HG03457 (cell line): Measurements from ENCODE around the gene SLC39A2.
"Not testable (repeated sequence)": the region's sequence is repeated elsewhere in the genome, so short reads cannot be mapped to it uniquely, and the experiment has no call there.

ENCODE experiments used
- ATAC-seq: cut with Tn5 transposase; IDR thresholded peaks from one replicate; pipeline ENCODE4 v1.9.1; 2021; ENCODE audit warnings: moderate number of reproducible peaks; ENCODE audit not compliant: unreplicated experiment

SLC39A2 gene

DNA sequence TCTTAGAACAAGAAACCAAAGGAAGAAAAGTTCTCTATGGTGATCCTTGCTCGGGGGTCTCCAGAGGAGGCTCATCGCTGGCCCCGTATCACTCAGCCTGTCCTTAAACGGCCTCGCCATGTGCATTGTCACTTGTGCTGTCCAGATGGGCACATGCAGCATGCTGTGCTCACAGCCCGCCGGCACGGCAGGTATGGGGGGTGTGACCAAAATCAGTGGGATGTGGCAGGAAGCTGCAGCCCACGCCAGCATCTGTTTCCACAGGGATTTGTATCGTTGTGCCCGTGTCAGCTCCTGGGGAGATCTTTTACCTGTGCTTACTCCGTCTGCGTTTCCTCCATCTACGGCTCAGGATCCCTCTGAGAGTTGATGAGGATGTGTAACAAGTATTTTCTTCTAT is 2.6 kb upstream of the SLC39A2 start:
- ATAC-seq: no peak

- ATAC-seq: no peak
Measured at GRCh38 chr14:20997115-20997514, 2.0 kb upstream of the SLC39A2 start.

GRCh38 chr14:20997564-20997963 is 1.5 kb upstream of the SLC39A2 start:
- ATAC-seq: no peak

DNA sequence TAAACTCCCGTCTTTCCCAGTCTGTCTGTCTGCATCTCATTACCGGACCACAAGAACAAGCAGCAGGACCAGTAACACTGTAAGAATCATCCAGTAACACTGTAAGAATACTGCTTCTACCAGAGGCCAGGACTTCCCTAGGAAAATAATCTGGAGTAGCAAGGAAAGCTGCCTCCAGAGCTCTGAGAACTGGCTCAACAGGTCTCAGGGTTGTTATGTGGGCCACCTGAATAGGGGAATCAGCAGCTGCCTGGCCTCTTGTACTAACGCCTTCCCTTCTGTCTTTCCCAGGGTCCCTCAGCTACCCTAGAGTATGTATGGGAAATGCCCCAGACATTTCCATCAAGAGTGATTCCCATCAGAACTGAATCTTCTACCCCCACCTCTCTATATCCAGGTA is 954 bp upstream of the SLC39A2 start:
- no peak for ATAC-seq

DNA sequence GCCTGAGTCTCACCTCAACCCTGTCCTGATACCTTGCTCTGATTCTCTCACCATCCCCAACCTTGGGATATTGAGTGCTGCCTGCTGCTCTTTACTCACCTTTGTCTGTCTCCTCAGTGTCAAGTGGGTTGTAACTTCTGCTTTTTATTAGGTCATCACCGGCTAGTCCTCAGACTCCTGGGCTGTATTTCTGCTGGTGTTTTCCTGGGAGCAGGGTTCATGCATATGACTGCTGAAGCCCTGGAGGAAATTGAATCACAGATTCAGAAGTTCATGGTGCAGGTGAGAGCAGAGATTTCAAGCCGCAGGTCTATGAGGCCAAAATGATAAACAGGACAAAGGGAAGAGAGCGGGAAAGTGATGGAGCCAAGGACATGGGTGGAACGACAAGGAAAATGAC is 498 bp downstream of the SLC39A2 start:
- ATAC-seq: no peak

GRCh38 chr14:21001218-21001617 is 2.1 kb downstream of the SLC39A2 start:
- no peak for ATAC-seq

DNA sequence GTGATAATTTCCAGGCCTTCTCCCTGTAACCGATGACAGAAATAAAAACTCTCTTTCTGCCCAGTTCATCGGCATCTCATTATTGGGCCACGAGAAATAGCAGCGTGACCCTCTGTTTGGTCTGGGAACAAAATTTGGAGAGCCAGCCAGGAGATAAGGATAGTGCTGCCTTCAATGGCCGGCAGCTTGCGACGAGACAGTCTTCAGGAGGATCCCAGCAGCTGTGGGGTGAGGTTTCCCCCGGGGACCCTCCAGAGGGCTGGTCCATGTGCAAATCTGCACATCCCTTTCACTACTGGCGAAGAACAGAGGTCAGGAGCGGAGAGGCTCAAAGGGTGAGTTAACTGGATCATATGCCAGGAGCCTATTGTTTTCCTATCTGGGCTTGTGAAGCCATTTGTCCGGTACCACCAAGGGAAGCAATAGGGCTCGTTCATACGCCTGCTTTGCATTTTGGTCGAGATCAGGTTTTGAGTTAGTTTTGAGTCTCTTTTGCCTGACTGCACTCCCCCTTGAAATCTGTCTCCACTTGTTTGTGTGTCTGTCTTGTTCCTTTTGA is 4.8 kb downstream of the SLC39A2 start:
- no peak for ATAC-seq

GRCh38 chr14:21009721-21010120 is 10.6 kb downstream of the SLC39A2 start:
- ATAC-seq: not testable (repeated sequence)

- ATAC-seq: no peak
Measured at GRCh38 chr14:21011136-21011535, 12.0 kb downstream of the SLC39A2 start.

- no peak for ATAC-seq
Measured at GRCh38 chr14:21014761-21015190, 15.7 kb downstream of the SLC39A2 start.

- ATAC-seq: no peak
Measured at GRCh38 chr14:21015312-21015711, 16.2 kb downstream of the SLC39A2 start.

GRCh38 chr14:21016413-21017190 is 17.5 kb downstream of the SLC39A2 start:
- ATAC-seq: no peak

GRCh38 chr14:21017528-21018245 is 18.6 kb downstream of the SLC39A2 start:
- no peak for ATAC-seq

DNA sequence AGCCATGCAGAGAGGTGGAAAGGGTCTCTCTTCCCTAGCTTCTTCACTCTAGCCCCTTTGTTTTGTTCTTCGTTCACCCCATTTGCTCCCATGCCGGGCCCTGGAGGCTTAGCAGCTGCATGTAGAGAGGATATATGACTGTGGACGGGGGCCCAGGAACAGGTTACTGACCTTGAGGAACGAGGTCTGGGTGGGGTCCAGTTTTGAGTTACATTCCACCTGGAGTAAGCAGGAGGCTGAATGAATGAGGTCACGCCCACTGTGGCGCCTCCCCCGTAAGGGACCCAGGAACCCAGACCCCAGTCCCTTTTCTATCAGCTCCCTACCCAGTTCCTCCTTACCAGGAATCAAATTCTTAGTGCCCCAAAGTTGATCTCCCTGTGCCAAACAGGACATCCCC is 19.2 kb downstream of the SLC39A2 start:
- no peak for ATAC-seq

DNA sequence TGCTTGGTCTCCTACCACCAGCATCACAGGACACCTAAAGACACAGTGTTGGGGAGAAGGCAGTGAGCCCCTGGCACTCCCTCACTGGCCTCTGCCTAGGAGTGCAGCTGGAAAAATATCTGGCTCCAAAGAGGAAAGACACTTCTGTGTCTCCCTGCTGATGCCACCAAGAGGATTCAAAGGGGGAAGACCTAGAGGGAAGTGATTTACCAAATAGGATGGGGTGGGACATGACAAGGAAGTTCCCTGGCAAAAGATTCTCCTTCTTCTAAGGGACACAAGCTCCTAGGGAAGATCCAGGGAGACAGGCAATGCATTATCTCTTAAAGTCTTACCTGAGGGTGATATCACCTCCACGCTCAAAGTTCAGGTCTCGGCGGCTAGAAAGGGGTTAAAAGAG is 19.7 kb downstream of the SLC39A2 start:
- ATAC-seq: no peak

DNA sequence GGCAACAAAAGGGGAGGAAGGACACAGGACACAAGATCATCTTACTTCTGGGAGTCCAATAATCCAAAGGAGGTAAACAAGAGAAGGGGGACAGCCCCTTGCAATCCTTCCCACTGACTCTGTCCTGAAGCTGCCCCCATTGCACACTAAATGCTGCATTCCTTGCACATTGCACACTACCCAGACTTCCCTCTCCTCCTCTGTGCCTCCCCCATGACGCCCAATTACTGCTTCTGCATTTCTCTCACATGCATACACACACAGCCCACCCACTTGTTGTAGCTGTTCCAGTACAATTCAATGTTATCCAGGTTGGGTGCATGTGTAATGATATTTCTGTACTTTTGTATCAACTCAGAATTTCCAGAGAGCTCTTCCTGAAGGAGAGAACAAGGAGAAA is 20.3 kb downstream of the SLC39A2 start:
- ATAC-seq: no peak

DNA sequence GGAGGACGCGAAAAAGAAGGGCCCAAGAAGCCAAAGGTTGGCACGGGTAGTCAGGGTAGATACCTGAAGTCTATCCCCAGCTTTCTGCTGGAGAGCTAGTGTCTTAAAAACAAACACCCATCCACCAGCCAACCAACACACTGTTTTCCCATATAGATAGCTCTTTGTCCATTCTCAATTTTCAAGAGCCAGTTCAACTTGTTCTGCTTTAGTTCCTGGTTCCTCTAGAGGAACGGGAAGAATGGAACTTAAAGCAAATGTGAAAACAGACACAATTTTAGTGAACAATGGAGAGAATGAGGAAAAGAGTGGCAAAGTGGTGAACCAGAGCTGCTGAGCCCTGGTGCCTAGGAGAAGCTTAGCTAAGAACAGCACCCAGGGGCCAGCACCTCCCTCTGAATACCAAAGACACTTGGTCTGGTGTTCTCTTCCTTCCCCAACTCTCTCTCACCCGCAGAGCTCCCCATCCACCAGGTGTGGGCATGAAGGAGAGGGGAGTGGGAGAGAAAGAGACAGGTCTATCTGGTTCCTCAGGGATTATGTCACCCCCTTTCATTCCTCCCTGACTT is 22.0 kb downstream of the SLC39A2 start:
- no peak for ATAC-seq

- ATAC-seq: no peak
Measured at GRCh38 chr14:21022686-21023085, 23.6 kb downstream of the SLC39A2 start.

DNA sequence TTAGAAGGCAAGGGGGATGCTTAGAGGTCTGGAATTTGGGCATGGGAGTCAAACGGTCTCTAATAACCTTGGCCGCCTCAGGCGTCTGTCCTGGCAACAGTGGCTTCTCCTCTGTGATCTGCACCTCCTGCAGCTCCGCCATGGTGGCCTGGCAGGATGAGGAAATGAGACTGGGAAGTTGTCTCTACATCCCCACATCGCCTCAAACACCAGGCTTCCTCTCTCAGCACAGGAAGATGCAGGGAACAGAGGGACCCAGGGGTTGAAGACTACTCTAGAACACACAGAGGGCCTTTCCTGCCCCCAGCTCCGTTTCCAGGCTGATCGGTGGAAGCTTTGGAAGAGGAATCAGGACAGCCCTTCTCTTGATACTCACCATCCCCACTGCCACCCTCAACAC is 24.1 kb downstream of the SLC39A2 start:
- no peak for ATAC-seq

DNA sequence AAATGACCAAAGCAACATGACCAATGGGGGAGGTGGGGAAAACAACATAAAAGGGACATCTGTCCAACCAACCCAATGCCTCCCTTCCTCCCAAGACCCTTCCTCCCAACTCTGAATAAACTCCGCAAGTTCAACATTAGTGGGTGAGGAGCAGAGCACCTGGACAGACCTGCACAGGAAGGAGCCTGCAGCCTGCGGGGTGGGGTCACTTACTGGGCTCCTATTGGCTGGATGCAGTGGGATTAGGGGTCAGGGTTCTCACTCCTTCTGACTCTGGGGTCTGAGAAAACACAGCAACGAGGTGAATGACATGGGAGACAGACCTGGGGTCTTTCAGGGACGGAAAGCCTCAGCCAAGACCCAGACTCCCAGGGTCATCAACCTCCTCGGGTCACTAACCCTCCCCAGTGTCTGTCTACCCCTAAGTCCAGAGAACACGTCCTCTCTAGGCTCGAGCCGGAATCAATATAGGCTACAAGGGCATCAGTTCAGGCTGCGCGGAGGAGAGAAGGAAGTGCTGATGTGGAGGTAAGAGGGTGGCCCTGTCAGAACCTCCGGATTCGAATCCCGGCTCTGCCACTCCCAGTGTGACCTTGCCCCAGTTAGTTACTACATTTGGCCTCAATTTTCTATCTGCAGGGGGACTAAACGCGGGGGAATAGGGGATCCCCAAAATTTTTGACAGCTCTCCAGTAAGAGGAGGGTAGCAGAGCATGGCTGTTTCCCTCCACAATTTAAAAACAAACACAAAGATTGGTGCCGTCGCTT is 24.9 kb downstream of the SLC39A2 start:
- ATAC-seq: no peak
